ENCODE data around the gene ADAMTS2. TPM values are rescaled to one million over a fixed set of nuclear protein-coding genes. Genes with fewer than 3 reads are reported as not detected.

ADAMTS2 gene
- total and polyA plus RNA-seq, 10 donors, result 4.0 to 101 (median 47.5) TPM

- Histone ChIP-seq H3K27me3 (replicated peaks in 1 of 7) (no peaks in the 10 kb centered on the region), H3K27ac (peak overlapping the region in 2 of 8 donors; percentile 9 to 11), H3K9me3 (peaks cover 0 to 5% (median 0%) of the 10 kb centered on the region in 8 donors), H3K4me1 (peaks cover 0 to 38% (median 15%) of the 10 kb centered on the region in 6 donors), H3K4me3 (no peak overlapping the region), H3K36me3 (no peaks in the 10 kb centered on the region)
- DNase-seq, result no peak
- TF ChIP-seq POLR2A (IDR thresholded peaks at IDR 0.05) (no peak), CTCF (IDR thresholded peaks at IDR 0.05 in 8 of 11, conservative IDR thresholded peaks at IDR 0.05 in 3 of 11) (no peak), POLR2AphosphoS5 (IDR thresholded peaks at IDR 0.05) (no peak)
- WGBS, 5 donors, result 78 to 89% (median 85%) methylated on average over 5 to 14 of the region's 14 CpGs
- intact Hi-C loops (cut with DNase I; ENCODE audit: low total_unique reads), result no loop called here
These were observed 65.7 kb downstream of the ADAMTS2 start for GRCh38 chr5:179279347-179280094.

GRCh38 chr5:179278546-179278945 lies 66.7 kb downstream of the ADAMTS2 start:
- TF ChIP-seq POLR2AphosphoS5 (IDR thresholded peaks at IDR 0.05) (no peak), CTCF (IDR thresholded peaks at IDR 0.05 in 8 of 11, conservative IDR thresholded peaks at IDR 0.05 in 3 of 11) (no peak), POLR2A (IDR thresholded peaks at IDR 0.05) (no peak)
- Histone ChIP-seq H3K9me3 (peaks cover 0 to 5% (median 0%) of the 10 kb centered on the region in 8 donors), H3K4me3 (no peak overlapping the region), H3K36me3 (no peaks in the 10 kb centered on the region), H3K27me3 (replicated peaks in 1 of 7) (no peaks in the 10 kb centered on the region), H3K4me1 (peaks cover 0 to 48% (median 21%) of the 10 kb centered on the region in 6 donors), H3K27ac (peak overlapping the region in 3 of 8 donors; percentile 6 to 41 (median 31))
- no peak for DNase-seq
- WGBS, 5 donors, result 34 to 41% (median 37%) methylated on average over 5 of the region's 5 CpGs
- intact Hi-C loops (cut with DNase I; ENCODE audit: low total_unique reads), result no loop called here

GRCh38 chr5:179278119-179278518 lies 67.1 kb downstream of the ADAMTS2 start:
- Histone ChIP-seq H3K27ac (peak overlapping the region in 3 of 8 donors; percentile 6 to 41 (median 31)), H3K4me3 (no peak overlapping the region), H3K36me3 (no peaks in the 10 kb centered on the region), H3K9me3 (peaks cover 0 to 5% (median 0%) of the 10 kb centered on the region in 8 donors), H3K27me3 (replicated peaks in 1 of 7) (no peaks in the 10 kb centered on the region), H3K4me1 (peaks cover 0 to 52% (median 22%) of the 10 kb centered on the region in 6 donors)
- TF ChIP-seq CTCF (IDR thresholded peaks at IDR 0.05 in 8 of 11, conservative IDR thresholded peaks at IDR 0.05 in 3 of 11) (no peak), POLR2A (IDR thresholded peaks at IDR 0.05) (no peak), POLR2AphosphoS5 (IDR thresholded peaks at IDR 0.05) (no peak)
- intact Hi-C loops (cut with DNase I; ENCODE audit: low total_unique reads), result no loop called here
- DNase-seq, result no peak
- WGBS, 5 donors, result 69 to 90% (median 71%) methylated on average over 6 to 10 of the region's 10 CpGs

GRCh38 chr5:179276838-179277395 lies 68.3 kb downstream of the ADAMTS2 start:
- Histone ChIP-seq H3K9me3 (peaks cover 0 to 2% (median 0%) of the 10 kb centered on the region in 8 donors), H3K36me3 (peaks cover 0 to 10% (median 0%) of the 10 kb centered on the region in 6 donors), H3K4me1 (peaks cover 0 to 64% (median 27%) of the 10 kb centered on the region in 6 donors), H3K4me3 (no peak overlapping the region), H3K27ac (peak overlapping the region in 7 of 8 donors; percentile 25 to 73 (median 67)), H3K27me3 (replicated peaks in 1 of 7) (no peaks in the 10 kb centered on the region)
- intact Hi-C loops (cut with DNase I; ENCODE audit: low total_unique reads), result no loop called here
- DNase-seq, result no peak
- TF ChIP-seq CTCF (IDR thresholded peaks at IDR 0.05 in 8 of 11, conservative IDR thresholded peaks at IDR 0.05 in 3 of 11), result no peak
- TF ChIP-seq POLR2A (IDR thresholded peaks at IDR 0.05), result no peak
- no peak for TF ChIP-seq POLR2AphosphoS5 (IDR thresholded peaks at IDR 0.05)
- WGBS, 5 donors, result 79 to 91% (median 90%) methylated on average over 12 to 17 of the region's 17 CpGs
